GM23338 (cell line): ENCODE data around the gene NUDCD2. TPM values are rescaled to one million over a fixed set of nuclear protein-coding genes. Genes with fewer than 3 reads are reported as not detected.

Source experiments
- ATAC-seq: fragments of 200-7000 bp; cut with Tn5 transposase; 3 replicates; pipeline ENCODE4 v1.9.1; 2020
- DNase-seq: peaks from one replicate; pipeline ENCODE4 v3.0.0-alpha.2; 2015; ENCODE audit warnings: low spot score
- H2AFZ ChIP-seq: fragments of 200-600 bp; sonication (generic); 2 replicates; pipeline ENCODE4 v1.8.0; 2016; ENCODE audit warnings: antibody characterized with exemption, mild to moderate bottlenecking, moderate library complexity
- H3F3A ChIP-seq: fragments of 200-600 bp; sonication (generic); replicated peaks from 2 replicates; pipeline ENCODE4 v1.8.0; 2017; ENCODE audit warnings: antibody characterized with exemption, mixed run types, low read depth
- H3K27ac ChIP-seq: fragments of 200-600 bp; sonication (generic); 2 replicates; pipeline ENCODE4 v1.6.1; 2016; ENCODE audit warnings: low read depth
- H3K27me3 ChIP-seq: fragments of 200-600 bp; sonication (generic); 2 replicates; pipeline ENCODE4 v1.8.0; 2016; ENCODE audit warnings: mild to moderate bottlenecking, mixed run types, moderate library complexity; ENCODE audit not compliant: insufficient read depth
- H3K36me3 ChIP-seq: fragments of 200-600 bp; sonication (generic); 2 replicates; pipeline ENCODE4 v1.8.0; 2016; ENCODE audit warnings: mild to moderate bottlenecking; ENCODE audit not compliant: insufficient read depth
- H3K4me1 ChIP-seq: fragments of 200-600 bp; sonication (generic); 2 replicates; pipeline ENCODE4 v1.8.0; 2016; ENCODE audit warnings: mild to moderate bottlenecking, moderate library complexity; ENCODE audit not compliant: insufficient read depth
- H3K4me2 ChIP-seq: fragments of 200-600 bp; sonication (generic); 2 replicates; pipeline ENCODE4 v1.7.1; 2017; ENCODE audit warnings: mixed run types
- H3K4me3 ChIP-seq: fragments of 200-600 bp; sonication (generic); 2 replicates; pipeline ENCODE4 v1.6.1; 2016; ENCODE audit warnings: mixed run types
- H3K79me2 ChIP-seq: fragments of 200-600 bp; sonication (generic); replicated peaks from 2 replicates; pipeline ENCODE4 v1.8.0; 2017; ENCODE audit warnings: mild to moderate bottlenecking; ENCODE audit not compliant: insufficient read depth
- H3K9me2 ChIP-seq: fragments of 200-600 bp; sonication (generic); 2 replicates; pipeline ENCODE4 v1.8.0; 2017; ENCODE audit not compliant: insufficient read depth
- H4K20me1 ChIP-seq: fragments of 200-600 bp; sonication (generic); replicated peaks from 2 replicates; pipeline ENCODE4 v1.8.0; 2017; ENCODE audit warnings: mild to moderate bottlenecking; ENCODE audit not compliant: insufficient read depth
- H3K27ac Mint-ChIP-seq: 2 replicates; pipeline ENCODE4 v1.8.0; 2020; ENCODE audit warnings: inconsistent platforms, mild to moderate bottlenecking, moderate library complexity, mixed read lengths
- H3K27me3 Mint-ChIP-seq: 3 replicates; pipeline ENCODE4 v1.8.0; 2022; ENCODE audit warnings: low read depth, mild to moderate bottlenecking, moderate library complexity, mixed read lengths, inconsistent platforms; ENCODE audit not compliant: insufficient read depth, poor library complexity
- H3K36me3 Mint-ChIP-seq: 3 replicates; pipeline ENCODE4 v1.8.0; 2021; ENCODE audit warnings: low read depth, mild to moderate bottlenecking, inconsistent platforms, moderate library complexity, mixed read lengths
- H3K4me1 Mint-ChIP-seq: 3 replicates; pipeline ENCODE4 v1.8.0; 2020; ENCODE audit warnings: mild to moderate bottlenecking, inconsistent platforms, mixed read lengths
- H3K4me3 Mint-ChIP-seq: 3 replicates; pipeline ENCODE4 v1.8.0; 2021; ENCODE audit warnings: moderate library complexity, mild to moderate bottlenecking, inconsistent platforms, mixed read lengths
- H3K9me3 Mint-ChIP-seq: 3 replicates; pipeline ENCODE4 v1.8.0; 2020; ENCODE audit warnings: moderate library complexity, mild to moderate bottlenecking, inconsistent platforms, mixed read lengths
- CREB1 ChIP-seq: fragments of 250-450 bp; sonication (Bioruptor Pico); IDR thresholded peaks from 2 replicates; pipeline ENCODE4 v1.5.0; 2020; ENCODE audit warnings: low read depth, mild to moderate bottlenecking, moderate library complexity
- polyA plus RNA-seq: library from polyadenylated mRNA; unstranded; fragments of >200 nt; fragmentation: Nextera tagmentation; extraction: Ambion mirVana; gene quantifications from 2 replicates; pipeline ENCODE4 v1.2.1, GENCODE V29; 2016
- total RNA-seq: library from RNA; depleted of rRNA; stranded (reverse); fragments of >200 nt; shearing (Covaris generic); gene quantifications from 2 replicates; pipeline ENCODE4 v1.2.3, GENCODE V29; 2014
- TF ChIP-seq, protein P1 (sequence below): fragments of 250-450 bp; sonication (Bioruptor Pico); IDR thresholded peaks from 2 replicates; pipeline ENCODE4 v1.5.0; 2020; ENCODE audit warnings: mild to moderate bottlenecking, moderate library complexity
- TF ChIP-seq, protein P2 (sequence below): IDR thresholded peaks from 2 replicates; pipeline ENCODE4 v1.6.1; 2016; ENCODE audit warnings: antibody characterized with exemption
- TF ChIP-seq, protein P3 (sequence below), 2 experiments: fragments of 200-600 bp in 1 of 2; sonication (generic) in 1 of 2; conservative IDR thresholded peaks; 2 replicates each; pipeline versions ENCODE4 v1.5.1 to v1.6.1; 2016 to 2017; ENCODE audit warnings: antibody characterized with exemption in 2 of 2, low read depth in 2 of 2, mild to moderate bottlenecking in 2 of 2, moderate library complexity in 1 of 2

NUDCD2 gene
- total and polyA plus RNA-seq, 2 experiments from 2014 or later, result 23.2 to 123 TPM

DNA sequence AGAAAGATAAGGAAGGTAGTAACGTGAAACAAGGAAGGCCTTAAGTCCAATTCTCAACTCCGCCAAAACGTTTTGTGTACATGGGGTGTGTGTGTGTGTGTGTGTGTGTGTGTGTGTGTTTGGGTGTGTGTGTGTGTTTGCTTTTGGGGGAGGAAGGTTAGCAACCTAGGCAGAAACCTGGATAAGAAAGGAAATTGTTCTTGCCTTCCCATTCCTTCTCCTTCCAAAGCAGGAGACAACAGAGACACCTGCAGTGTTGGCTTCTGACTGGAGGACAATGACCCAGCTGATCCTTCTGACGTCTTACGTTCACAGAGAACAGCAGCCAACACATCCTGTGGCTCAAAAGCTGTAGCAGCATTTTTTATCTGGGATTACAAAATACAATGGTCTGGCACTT, 26.6 kb downstream of the NUDCD2 start:
- ATAC-seq, result no peak
- H4K20me1 ChIP-seq, result peaks cover 2% of the 10 kb centered on the region
- no peak overlapping the region for H3K27ac ChIP-seq
- peaks cover 2% of the 10 kb centered on the region for H3K27me3 Mint-ChIP-seq
- TF ChIP-seq, protein P1, sequence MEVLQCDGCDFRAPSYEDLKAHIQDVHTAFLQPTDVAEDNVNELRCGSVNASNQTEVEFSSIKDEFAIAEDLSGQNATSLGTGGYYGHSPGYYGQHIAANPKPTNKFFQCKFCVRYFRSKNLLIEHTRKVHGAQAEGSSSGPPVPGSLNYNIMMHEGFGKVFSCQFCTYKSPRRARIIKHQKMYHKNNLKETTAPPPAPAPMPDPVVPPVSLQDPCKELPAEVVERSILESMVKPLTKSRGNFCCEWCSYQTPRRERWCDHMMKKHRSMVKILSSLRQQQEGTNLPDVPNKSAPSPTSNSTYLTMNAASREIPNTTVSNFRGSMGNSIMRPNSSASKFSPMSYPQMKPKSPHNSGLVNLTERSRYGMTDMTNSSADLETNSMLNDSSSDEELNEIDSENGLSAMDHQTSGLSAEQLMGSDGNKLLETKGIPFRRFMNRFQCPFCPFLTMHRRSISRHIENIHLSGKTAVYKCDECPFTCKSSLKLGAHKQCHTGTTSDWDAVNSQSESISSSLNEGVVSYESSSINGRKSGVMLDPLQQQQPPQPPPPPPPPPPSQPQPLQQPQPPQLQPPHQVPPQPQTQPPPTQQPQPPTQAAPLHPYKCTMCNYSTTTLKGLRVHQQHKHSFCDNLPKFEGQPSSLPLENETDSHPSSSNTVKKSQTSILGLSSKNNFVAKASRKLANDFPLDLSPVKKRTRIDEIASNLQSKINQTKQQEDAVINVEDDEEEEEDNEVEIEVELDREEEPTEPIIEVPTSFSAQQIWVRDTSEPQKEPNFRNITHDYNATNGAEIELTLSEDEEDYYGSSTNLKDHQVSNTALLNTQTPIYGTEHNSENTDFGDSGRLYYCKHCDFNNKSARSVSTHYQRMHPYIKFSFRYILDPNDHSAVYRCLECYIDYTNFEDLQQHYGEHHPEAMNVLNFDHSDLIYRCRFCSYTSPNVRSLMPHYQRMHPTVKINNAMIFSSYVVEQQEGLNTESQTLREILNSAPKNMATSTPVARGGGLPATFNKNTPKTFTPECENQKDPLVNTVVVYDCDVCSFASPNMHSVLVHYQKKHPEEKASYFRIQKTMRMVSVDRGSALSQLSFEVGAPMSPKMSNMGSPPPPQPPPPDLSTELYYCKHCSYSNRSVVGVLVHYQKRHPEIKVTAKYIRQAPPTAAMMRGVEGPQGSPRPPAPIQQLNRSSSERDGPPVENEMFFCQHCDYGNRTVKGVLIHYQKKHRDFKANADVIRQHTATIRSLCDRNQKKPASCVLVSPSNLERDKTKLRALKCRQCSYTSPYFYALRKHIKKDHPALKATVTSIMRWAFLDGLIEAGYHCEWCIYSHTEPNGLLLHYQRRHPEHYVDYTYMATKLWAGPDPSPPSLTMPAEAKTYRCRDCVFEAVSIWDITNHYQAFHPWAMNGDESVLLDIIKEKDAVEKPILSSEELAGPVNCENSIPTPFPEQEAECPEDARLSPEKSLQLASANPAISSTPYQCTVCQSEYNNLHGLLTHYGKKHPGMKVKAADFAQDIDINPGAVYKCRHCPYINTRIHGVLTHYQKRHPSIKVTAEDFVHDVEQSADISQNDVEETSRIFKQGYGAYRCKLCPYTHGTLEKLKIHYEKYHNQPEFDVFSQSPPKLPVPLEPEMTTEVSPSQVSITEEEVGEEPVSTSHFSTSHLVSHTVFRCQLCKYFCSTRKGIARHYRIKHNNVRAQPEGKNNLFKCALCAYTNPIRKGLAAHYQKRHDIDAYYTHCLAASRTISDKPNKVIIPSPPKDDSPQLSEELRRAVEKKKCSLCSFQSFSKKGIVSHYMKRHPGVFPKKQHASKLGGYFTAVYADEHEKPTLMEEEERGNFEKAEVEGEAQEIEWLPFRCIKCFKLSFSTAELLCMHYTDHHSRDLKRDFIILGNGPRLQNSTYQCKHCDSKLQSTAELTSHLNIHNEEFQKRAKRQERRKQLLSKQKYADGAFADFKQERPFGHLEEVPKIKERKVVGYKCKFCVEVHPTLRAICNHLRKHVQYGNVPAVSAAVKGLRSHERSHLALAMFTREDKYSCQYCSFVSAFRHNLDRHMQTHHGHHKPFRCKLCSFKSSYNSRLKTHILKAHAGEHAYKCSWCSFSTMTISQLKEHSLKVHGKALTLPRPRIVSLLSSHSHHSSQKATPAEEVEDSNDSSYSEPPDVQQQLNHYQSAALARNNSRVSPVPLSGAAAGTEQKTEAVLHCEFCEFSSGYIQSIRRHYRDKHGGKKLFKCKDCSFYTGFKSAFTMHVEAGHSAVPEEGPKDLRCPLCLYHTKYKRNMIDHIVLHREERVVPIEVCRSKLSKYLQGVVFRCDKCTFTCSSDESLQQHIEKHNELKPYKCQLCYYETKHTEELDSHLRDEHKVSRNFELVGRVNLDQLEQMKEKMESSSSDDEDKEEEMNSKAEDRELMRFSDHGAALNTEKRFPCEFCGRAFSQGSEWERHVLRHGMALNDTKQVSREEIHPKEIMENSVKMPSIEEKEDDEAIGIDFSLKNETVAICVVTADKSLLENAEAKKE (CRISPR knock-in tag), result 0 out of 2 replicates have a peak, but pooled peaks have one; percentile 25
- TF ChIP-seq, protein P2, sequence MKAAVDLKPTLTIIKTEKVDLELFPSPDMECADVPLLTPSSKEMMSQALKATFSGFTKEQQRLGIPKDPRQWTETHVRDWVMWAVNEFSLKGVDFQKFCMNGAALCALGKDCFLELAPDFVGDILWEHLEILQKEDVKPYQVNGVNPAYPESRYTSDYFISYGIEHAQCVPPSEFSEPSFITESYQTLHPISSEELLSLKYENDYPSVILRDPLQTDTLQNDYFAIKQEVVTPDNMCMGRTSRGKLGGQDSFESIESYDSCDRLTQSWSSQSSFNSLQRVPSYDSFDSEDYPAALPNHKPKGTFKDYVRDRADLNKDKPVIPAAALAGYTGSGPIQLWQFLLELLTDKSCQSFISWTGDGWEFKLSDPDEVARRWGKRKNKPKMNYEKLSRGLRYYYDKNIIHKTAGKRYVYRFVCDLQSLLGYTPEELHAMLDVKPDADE, result no peak
- TF ChIP-seq CREB1, result no peak
- TF ChIP-seq, protein P3, sequence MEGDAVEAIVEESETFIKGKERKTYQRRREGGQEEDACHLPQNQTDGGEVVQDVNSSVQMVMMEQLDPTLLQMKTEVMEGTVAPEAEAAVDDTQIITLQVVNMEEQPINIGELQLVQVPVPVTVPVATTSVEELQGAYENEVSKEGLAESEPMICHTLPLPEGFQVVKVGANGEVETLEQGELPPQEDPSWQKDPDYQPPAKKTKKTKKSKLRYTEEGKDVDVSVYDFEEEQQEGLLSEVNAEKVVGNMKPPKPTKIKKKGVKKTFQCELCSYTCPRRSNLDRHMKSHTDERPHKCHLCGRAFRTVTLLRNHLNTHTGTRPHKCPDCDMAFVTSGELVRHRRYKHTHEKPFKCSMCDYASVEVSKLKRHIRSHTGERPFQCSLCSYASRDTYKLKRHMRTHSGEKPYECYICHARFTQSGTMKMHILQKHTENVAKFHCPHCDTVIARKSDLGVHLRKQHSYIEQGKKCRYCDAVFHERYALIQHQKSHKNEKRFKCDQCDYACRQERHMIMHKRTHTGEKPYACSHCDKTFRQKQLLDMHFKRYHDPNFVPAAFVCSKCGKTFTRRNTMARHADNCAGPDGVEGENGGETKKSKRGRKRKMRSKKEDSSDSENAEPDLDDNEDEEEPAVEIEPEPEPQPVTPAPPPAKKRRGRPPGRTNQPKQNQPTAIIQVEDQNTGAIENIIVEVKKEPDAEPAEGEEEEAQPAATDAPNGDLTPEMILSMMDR (conservative IDR thresholded peaks at IDR 0.05; ENCODE audit: low read depth in 2 of 2), result no peak
- H3K4me1 Mint-ChIP-seq, result peaks cover 18% of the 10 kb centered on the region; the same call in 2 of the 3 replicates
- no peak overlapping the region for H3K4me3 Mint-ChIP-seq
- H3K27me3 ChIP-seq, result no peaks in the 10 kb centered on the region
- DNase-seq, result no peak
- H3F3A ChIP-seq, result 0 out of 2 replicates have a peak, but pooled peaks cover 5% of the 10 kb centered on the region
- H3K4me1 ChIP-seq, result peaks cover 7% of the 10 kb centered on the region; the same call in 1 of the 2 replicates
- no peak overlapping the region for H3K27ac Mint-ChIP-seq
- no peak overlapping the region for H3K4me3 ChIP-seq
- no peaks in the 10 kb centered on the region; the same call in 2 of the 3 replicates for H3K9me3 Mint-ChIP-seq
- no peaks in the 10 kb centered on the region; the same call in 1 of the 2 replicates for H3K36me3 ChIP-seq
- H3K9me2 ChIP-seq, result peaks cover 6% of the 10 kb centered on the region; the same call in 1 of the 2 replicates
- peaks cover 4% of the 10 kb centered on the region for H3K36me3 Mint-ChIP-seq
- H3K79me2 ChIP-seq, result peaks cover 4% of the 10 kb centered on the region
- no peak overlapping the region for H2AFZ ChIP-seq
- no peak overlapping the region for H3K4me2 ChIP-seq
